GM12892 (cell line): Measurements from ENCODE around the gene CCDC201.

Experiments
- POLR2A ChIP-seq: IDR thresholded peaks from 2 replicates; pipeline ENCODE4 v1.6.1; 2011; ENCODE audit warnings: low read depth, low read length, control low read depth
- TAF1 ChIP-seq: IDR thresholded peaks from 2 replicates; pipeline ENCODE4 v1.6.1; 2011; ENCODE audit warnings: low read depth, mild to moderate bottlenecking, control low read depth, low read length, borderline replicate concordance

- TF ChIP-seq POLR2A = no peak
- TF ChIP-seq TAF1 = no peak
Observed at GRCh38 chr7:45882465-45882810, 9.6 kb upstream of the CCDC201 start.
